HUES48 (cell line): ENCODE data around the gene HIPK2.

Experiments
- H3K27ac ChIP-seq: one replicate; pipeline ENCODE4 v1.7.0; 2013; ENCODE audit warnings: low read depth, low read length, inconsistent platforms
- H3K27me3 ChIP-seq: 2 replicates; pipeline ENCODE4 v1.6.1; 2013; ENCODE audit warnings: mild to moderate bottlenecking, low read length; ENCODE audit not compliant: control insufficient read depth, insufficient read depth
- H3K36me3 ChIP-seq: 2 replicates; pipeline ENCODE4 v1.6.1; 2013; ENCODE audit warnings: low read length; ENCODE audit not compliant: control insufficient read depth, insufficient read depth
- H3K4me1 ChIP-seq: 2 replicates; pipeline ENCODE4 v1.6.1; 2013; ENCODE audit warnings: mild to moderate bottlenecking, low read length; ENCODE audit not compliant: control insufficient read depth, insufficient read depth
- H3K4me3 ChIP-seq: 2 replicates; pipeline ENCODE4 v1.5.1; 2013; ENCODE audit warnings: mild to moderate bottlenecking, low read depth, low read length
- H3K9ac ChIP-seq: 2 replicates; pipeline ENCODE4 v1.6.1; 2013; ENCODE audit warnings: mild to moderate bottlenecking, low read depth, low read length, moderate library complexity
- H3K9me3 ChIP-seq: 2 replicates; pipeline ENCODE4 v1.6.1; 2013; ENCODE audit warnings: low read length; ENCODE audit not compliant: control insufficient read depth, insufficient read depth

HIPK2 gene

GRCh38 chr7:139669106-139670061 lies 108.4 kb downstream of the HIPK2 start:
- no peaks in the 10 kb centered on the region for H3K27me3 ChIP-seq
- H3K9ac ChIP-seq, result no peak overlapping the region
- no peak overlapping the region for H3K4me3 ChIP-seq
- H3K36me3 ChIP-seq, result no peaks in the 10 kb centered on the region
- no peaks in the 10 kb centered on the region for H3K9me3 ChIP-seq
- peaks cover 16% of the 10 kb centered on the region for H3K4me1 ChIP-seq
- H3K27ac ChIP-seq, result no peak overlapping the region

- Histone ChIP-seq H3K4me1 (peaks cover 3% of the 10 kb centered on the region; the same call in 1 of the 2 replicates), H3K9me3 (no peaks in the 10 kb centered on the region), H3K27me3 (no peaks in the 10 kb centered on the region), H3K36me3 (no peaks in the 10 kb centered on the region), H3K4me3 (no peak overlapping the region), H3K27ac (no peak overlapping the region), H3K9ac (no peak overlapping the region)
Measured at GRCh38 chr7:139667377-139667776, 110.4 kb downstream of the HIPK2 start.

GRCh38 chr7:139666501-139666900 lies 111.3 kb downstream of the HIPK2 start:
- H3K9ac ChIP-seq, result no peak overlapping the region
- H3K4me3 ChIP-seq, result no peak overlapping the region
- no peaks in the 10 kb centered on the region for H3K36me3 ChIP-seq
- no peaks in the 10 kb centered on the region for H3K27me3 ChIP-seq
- H3K27ac ChIP-seq, result no peak overlapping the region
- peaks cover 3% of the 10 kb centered on the region; the same call in 1 of the 2 replicates for H3K4me1 ChIP-seq
- H3K9me3 ChIP-seq, result no peaks in the 10 kb centered on the region

GRCh38 chr7:139664434-139664833 lies 113.4 kb downstream of the HIPK2 start:
- no peaks in the 10 kb centered on the region for H3K9me3 ChIP-seq
- H3K27me3 ChIP-seq, result no peaks in the 10 kb centered on the region
- no peaks in the 10 kb centered on the region for H3K36me3 ChIP-seq
- no peak overlapping the region for H3K9ac ChIP-seq
- no peak overlapping the region for H3K4me3 ChIP-seq
- H3K4me1 ChIP-seq, result peaks cover 22% of the 10 kb centered on the region
- no peak overlapping the region for H3K27ac ChIP-seq

GRCh38 chr7:139663608-139664177 lies 114.1 kb downstream of the HIPK2 start:
- Histone ChIP-seq H3K9me3 (no peaks in the 10 kb centered on the region), H3K4me3 (no peak overlapping the region), H3K27ac (no peak overlapping the region), H3K27me3 (no peaks in the 10 kb centered on the region), H3K9ac (no peak overlapping the region), H3K36me3 (no peaks in the 10 kb centered on the region), H3K4me1 (peaks cover 27% of the 10 kb centered on the region)

GRCh38 chr7:139661903-139662302 lies 115.9 kb downstream of the HIPK2 start:
- Histone ChIP-seq H3K36me3 (no peaks in the 10 kb centered on the region), H3K4me3 (no peak overlapping the region), H3K9ac (no peak overlapping the region), H3K4me1 (peaks cover 28% of the 10 kb centered on the region), H3K9me3 (no peaks in the 10 kb centered on the region), H3K27ac (no peak overlapping the region), H3K27me3 (no peaks in the 10 kb centered on the region)

- Histone ChIP-seq H3K27ac (no peak overlapping the region), H3K4me1 (peaks cover 28% of the 10 kb centered on the region), H3K9me3 (no peaks in the 10 kb centered on the region), H3K9ac (no peak overlapping the region), H3K36me3 (no peaks in the 10 kb centered on the region), H3K4me3 (no peak overlapping the region), H3K27me3 (no peaks in the 10 kb centered on the region)
Measured at GRCh38 chr7:139661043-139661440, 116.8 kb downstream of the HIPK2 start.

GRCh38 chr7:139660317-139661042 lies 117.3 kb downstream of the HIPK2 start:
- Histone ChIP-seq H3K36me3 (no peaks in the 10 kb centered on the region), H3K4me3 (no peak overlapping the region), H3K4me1 (peaks cover 28% of the 10 kb centered on the region)

GRCh38 chr7:139659922-139660316 lies 117.9 kb downstream of the HIPK2 start:
- Histone ChIP-seq H3K36me3 (no peaks in the 10 kb centered on the region), H3K27ac (peak overlapping the region; percentile 76), H3K4me3 (no peak overlapping the region), H3K9me3 (no peaks in the 10 kb centered on the region), H3K4me1 (peaks cover 28% of the 10 kb centered on the region), H3K27me3 (no peaks in the 10 kb centered on the region), H3K9ac (no peak overlapping the region)

More at GRCh38 chr7:139660317-139661042, 117.3 kb downstream of the HIPK2 start:
- peak overlapping the region; percentile 31; the same call in 1 of the 2 replicates for H3K9ac ChIP-seq
- no peaks in the 10 kb centered on the region for H3K27me3 ChIP-seq
- peak overlapping the region; percentile 76 for H3K27ac ChIP-seq
- H3K9me3 ChIP-seq, result no peaks in the 10 kb centered on the region

- no peaks in the 10 kb centered on the region for H3K9me3 ChIP-seq
- no peak overlapping the region for H3K4me3 ChIP-seq
- peaks cover 28% of the 10 kb centered on the region for H3K4me1 ChIP-seq
- H3K9ac ChIP-seq, result no peak overlapping the region
- peak overlapping the region; percentile 11 for H3K27ac ChIP-seq
- no peaks in the 10 kb centered on the region for H3K36me3 ChIP-seq
- no peaks in the 10 kb centered on the region for H3K27me3 ChIP-seq
Measured at GRCh38 chr7:139658908-139659675, 118.7 kb downstream of the HIPK2 start.
